Hematopoietic multipotent progenitor cell (in vitro differentiated cells): Measurements from ENCODE around the gene IDH3B. TPM values are rescaled to one million over a fixed set of nuclear protein-coding genes. Genes with fewer than 3 reads are reported as not detected.
"Not testable (repeated sequence)": the region's sequence is repeated elsewhere in the genome, so short reads cannot be mapped to it uniquely, and the experiment has no call there.

ENCODE experiments used
- DNase-seq, 3 donors: peaks; one replicate each; pipeline ENCODE4 v3.0.0-alpha.2; 2011 to 2015; ENCODE audit warnings: low read depth in 2 of 3, low spot score in 2 of 3
- total RNA-seq: library from RNA; depleted of rRNA; stranded (reverse); fragments of >200 nt; gene quantifications from one replicate; pipeline ENCODE4 v1.2.3, GENCODE V29; 2012

IDH3B gene
- total RNA-seq, 1 donor: 130 TPM

GRCh38 chr20:2695206-2695983, 31.4 kb upstream of the IDH3B start:
- DNase-seq: no peak

- DNase-seq: no peak
Observed at GRCh38 chr20:2694519-2694918, 30.5 kb upstream of the IDH3B start.

- DNase-seq: no peak
Observed at GRCh38 chr20:2694008-2694471, 30.0 kb upstream of the IDH3B start.

GRCh38 chr20:2693286-2694007, 29.4 kb upstream of the IDH3B start:
- peak in 2 of 3 donors; percentile 59 for DNase-seq

- peak in 1 of 3 donors; percentile 23 for DNase-seq
Observed at GRCh38 chr20:2692886-2693285, 28.9 kb upstream of the IDH3B start.

- DNase-seq: peak in 2 of 3 donors; percentile 33 to 40
Observed at GRCh38 chr20:2692036-2692885, 28.2 kb upstream of the IDH3B start, which contains the start of gene EBF4. Gene EBF4, plus strand, starts transcription at chr20:2692780. Its CDS starts 866 bp downstream, at chr20:2693646.

GRCh38 chr20:2691663-2692035, 27.6 kb upstream of the IDH3B start:
- no peak for DNase-seq

GRCh38 chr20:2691127-2691526, 27.1 kb upstream of the IDH3B start:
- DNase-seq: no peak

- DNase-seq: peak in 1 of 3 donors; percentile 47
Observed at GRCh38 chr20:2690718-2691117, 26.7 kb upstream of the IDH3B start.

- no peak for DNase-seq
Observed at GRCh38 chr20:2690213-2690612, 26.2 kb upstream of the IDH3B start.

- DNase-seq: peak; percentile 60 to 92 (median 84)
Observed at GRCh38 chr20:2688041-2688591, 24.1 kb upstream of the IDH3B start.

- DNase-seq: no peak
Observed at GRCh38 chr20:2687514-2687913, 23.5 kb upstream of the IDH3B start.

GRCh38 chr20:2684817-2685216, 20.8 kb upstream of the IDH3B start:
- peak in 2 of 3 donors; percentile 66 to 80 for DNase-seq

- not testable (repeated sequence) for DNase-seq
Observed at GRCh38 chr20:2682040-2682439, 18.0 kb upstream of the IDH3B start.

GRCh38 chr20:2680046-2680445, 16.0 kb upstream of the IDH3B start:
- DNase-seq: no peak

GRCh38 chr20:2673453-2673852, 9.4 kb upstream of the IDH3B start:
- DNase-seq: no peak

GRCh38 chr20:2672446-2672845, 8.4 kb upstream of the IDH3B start:
- DNase-seq: no peak

GRCh38 chr20:2671977-2672376, 8.0 kb upstream of the IDH3B start:
- peak in 1 of 3 donors; percentile 50 for DNase-seq

GRCh38 chr20:2663364-2663886, 591 bp downstream of the IDH3B start:
- no peak for DNase-seq

GRCh38 chr20:2659547-2659946, 4.5 kb downstream of the IDH3B start:
- DNase-seq: no peak
